ENCODE results near the gene ZNHIT2.

DNA sequence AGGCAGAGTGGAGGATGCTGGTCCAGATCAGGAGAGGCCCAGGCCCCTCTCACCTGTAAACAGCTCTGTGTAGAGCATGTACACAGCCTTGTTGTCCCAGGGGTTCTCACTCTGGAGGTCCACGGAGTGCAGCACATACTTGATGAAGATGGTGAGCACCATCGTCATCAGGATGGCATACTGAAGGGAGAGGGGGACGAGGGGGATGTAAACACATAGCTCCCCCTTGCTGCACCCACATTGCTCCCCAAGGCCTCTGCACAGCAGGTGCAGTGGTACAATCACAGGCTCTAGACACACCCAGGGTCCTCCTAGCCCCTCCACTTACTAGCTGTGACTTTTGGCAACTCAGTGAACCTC is 13.9 kb upstream of the ZNHIT2 start:
- no peak for TF ChIP-seq EZH2phosphoT487 (IDR thresholded peaks at IDR 0.05; ENCODE audit: insufficient read depth, low read depth)
- no peak for TF ChIP-seq EZH2 (IDR thresholded peaks at IDR 0.05; ENCODE audit: insufficient read depth, poor library complexity, severe bottlenecking)

Measured in GM23248 (cell line).